Natural killer cell (primary cell): ENCODE results near the gene PLCB4. TPM values are rescaled to one million over a fixed set of nuclear protein-coding genes. Genes with fewer than 3 reads are reported as not detected.

ENCODE experiments used
- ATAC-seq, 3 donors: fragments of 150-1000 bp in 2 of 3; fragments of 200-7000 bp in 1 of 3; cut with Tn5 transposase; 1 replicate in 1 of 3; 2 replicates in 2 of 3; pipeline ENCODE4 v1.10.0; 2021; ENCODE audit warnings: mild to moderate bottlenecking in 2 of 3, moderate library complexity in 2 of 3
- DNase-seq, 2 donors: peaks; one replicate each; pipeline versions ENCODE4 v3.0.0 to v3.0.0-alpha.2; 2013 to 2021; ENCODE audit warnings: mixed read lengths in 1 of 2
- H3K27ac ChIP-seq: one replicate; pipeline ENCODE4 v1.5.1; 2013; ENCODE audit warnings: mild to moderate bottlenecking, low read length
- H3K27me3 ChIP-seq: one replicate; pipeline ENCODE4 v1.6.1; 2013; ENCODE audit warnings: low read length; ENCODE audit not compliant: control insufficient read depth, insufficient read depth
- H3K36me3 ChIP-seq: one replicate; pipeline ENCODE4 v1.6.1; 2013; ENCODE audit warnings: low read length; ENCODE audit not compliant: control insufficient read depth, insufficient read depth
- H3K4me1 ChIP-seq: one replicate; pipeline ENCODE4 v1.6.1; 2013; ENCODE audit warnings: low read length; ENCODE audit not compliant: control insufficient read depth, insufficient read depth
- H3K4me3 ChIP-seq: one replicate; pipeline ENCODE4 v1.5.1; 2013; ENCODE audit warnings: low read length
- H3K9me3 ChIP-seq: one replicate; pipeline ENCODE4 v1.6.1; 2013; ENCODE audit warnings: low read length; ENCODE audit not compliant: control insufficient read depth, insufficient read depth
- H3K27ac Mint-ChIP-seq, 2 donors: one replicate each; pipeline ENCODE4 v1.8.0; 2022; ENCODE audit warnings: mild to moderate bottlenecking in 2 of 2, mixed read lengths in 2 of 2, moderate library complexity in 1 of 2
- H3K27me3 Mint-ChIP-seq, 2 donors: one replicate each; pipeline ENCODE4 v1.8.0; 2022; ENCODE audit warnings: low read depth in 2 of 2, mixed read lengths in 2 of 2
- H3K36me3 Mint-ChIP-seq: one replicate; pipeline ENCODE4 v1.8.0; 2022; ENCODE audit warnings: mixed read lengths
- H3K4me1 Mint-ChIP-seq, 2 donors: one replicate each; pipeline ENCODE4 v1.8.0; 2022; ENCODE audit warnings: mixed read lengths in 2 of 2
- H3K4me3 Mint-ChIP-seq: one replicate; pipeline ENCODE4 v1.8.0; 2022; ENCODE audit warnings: mild to moderate bottlenecking, moderate library complexity, mixed read lengths
- H3K9me3 Mint-ChIP-seq, 2 donors: one replicate each; pipeline ENCODE4 v1.8.0; 2022; ENCODE audit warnings: mixed read lengths in 2 of 2
- WGBS: methylation state at CpG from one replicate; pipeline ENCODE4 v1.1.7; 2013; ENCODE audit warnings: missing lambda C conversion rate; ENCODE audit not compliant: insufficient coverage; 5-methylcytosine and 5-hydroxymethylcytosine counted together
- intact Hi-C: fragments of 100-400 bp; cut with micrococcal nuclease; formaldehyde crosslinking; loops from one replicate; pipeline ENCODE4 v1.14.2; 2022
- total RNA-seq, 4 donors: library from RNA; stranded (reverse); fragments of 120-200 nt in 1 of 4; gene quantifications; one replicate each; pipeline versions ENCODE4 v1.2.3 to v1.2.4, GENCODE V29; 2013 to 2022
- TF ChIP-seq, protein P1 (sequence below): fragments of 200-600 bp; IDR thresholded peaks from one replicate; pipeline ENCODE4 v1.8.0; 2022; ENCODE audit warnings: antibody characterized with exemption

PLCB4 gene
- total RNA-seq, 3 donors from 2014 or later (not counting 1 experiment from before 2014, with no cell fraction given): 0.05 to 0.40 TPM; not detected in 1

DNA sequence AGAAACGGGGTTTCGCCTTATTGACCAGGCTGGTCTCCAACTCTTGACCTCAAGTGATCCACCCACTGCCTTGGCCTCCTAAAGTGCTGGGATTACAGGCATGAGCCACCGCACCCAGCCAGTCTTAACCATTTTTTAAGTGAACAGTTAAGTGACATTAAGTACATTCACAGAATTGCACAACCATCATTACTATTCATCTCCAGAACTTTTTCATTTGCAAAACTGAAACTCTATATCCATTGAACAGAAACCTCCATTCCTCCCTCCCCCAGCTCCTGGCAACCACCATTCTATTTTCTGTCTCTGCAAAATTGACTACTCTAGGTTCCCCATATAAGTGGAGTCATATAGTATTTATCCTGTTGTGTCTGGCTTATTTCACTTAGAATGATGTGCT lies 59.7 kb downstream of the PLCB4 start:
- H3K27ac ChIP-seq: no peak overlapping the region
- Mint-ChIP-seq H3K27me3 (no peaks in the 10 kb centered on the region), H3K4me1 (no peaks in the 10 kb centered on the region), H3K9me3 (peaks cover 2 to 9% of the 10 kb centered on the region in 2 donors), H3K27ac (no peak overlapping the region), H3K4me3 (no peak overlapping the region), H3K36me3 (no peaks in the 10 kb centered on the region)
- H3K27me3 ChIP-seq: no peaks in the 10 kb centered on the region
- intact Hi-C loops: no loop called here
- H3K9me3 ChIP-seq: no peaks in the 10 kb centered on the region
- no peak overlapping the region for H3K4me3 ChIP-seq
- ATAC-seq (no peak), DNase-seq (no peak)
- H3K36me3 ChIP-seq: no peaks in the 10 kb centered on the region
- no peaks in the 10 kb centered on the region for H3K4me1 ChIP-seq
- WGBS: 94% methylated on average over 3 of the region's 3 CpGs
- TF ChIP-seq, protein P1, sequence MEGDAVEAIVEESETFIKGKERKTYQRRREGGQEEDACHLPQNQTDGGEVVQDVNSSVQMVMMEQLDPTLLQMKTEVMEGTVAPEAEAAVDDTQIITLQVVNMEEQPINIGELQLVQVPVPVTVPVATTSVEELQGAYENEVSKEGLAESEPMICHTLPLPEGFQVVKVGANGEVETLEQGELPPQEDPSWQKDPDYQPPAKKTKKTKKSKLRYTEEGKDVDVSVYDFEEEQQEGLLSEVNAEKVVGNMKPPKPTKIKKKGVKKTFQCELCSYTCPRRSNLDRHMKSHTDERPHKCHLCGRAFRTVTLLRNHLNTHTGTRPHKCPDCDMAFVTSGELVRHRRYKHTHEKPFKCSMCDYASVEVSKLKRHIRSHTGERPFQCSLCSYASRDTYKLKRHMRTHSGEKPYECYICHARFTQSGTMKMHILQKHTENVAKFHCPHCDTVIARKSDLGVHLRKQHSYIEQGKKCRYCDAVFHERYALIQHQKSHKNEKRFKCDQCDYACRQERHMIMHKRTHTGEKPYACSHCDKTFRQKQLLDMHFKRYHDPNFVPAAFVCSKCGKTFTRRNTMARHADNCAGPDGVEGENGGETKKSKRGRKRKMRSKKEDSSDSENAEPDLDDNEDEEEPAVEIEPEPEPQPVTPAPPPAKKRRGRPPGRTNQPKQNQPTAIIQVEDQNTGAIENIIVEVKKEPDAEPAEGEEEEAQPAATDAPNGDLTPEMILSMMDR: no peak

DNA sequence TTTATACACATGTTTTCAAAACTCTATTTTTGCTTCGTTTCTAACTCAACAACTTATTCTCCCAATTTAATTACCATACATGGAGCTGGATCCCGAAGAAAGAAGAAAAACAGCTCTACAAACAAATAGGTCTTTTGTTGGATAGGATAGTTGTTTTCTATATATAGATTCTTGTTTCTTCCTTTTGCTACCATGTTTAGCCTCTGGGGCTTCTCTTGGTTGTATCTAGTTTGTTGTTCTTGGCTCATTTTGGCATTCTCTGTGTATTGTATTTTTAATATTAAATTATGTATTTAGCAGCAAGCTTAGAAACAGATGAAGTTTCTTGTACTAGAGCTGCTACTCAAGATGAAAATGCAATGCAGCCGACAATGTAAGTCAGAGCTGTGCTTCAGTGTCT lies 60.9 kb downstream of the PLCB4 start:
- ATAC-seq (no peak), DNase-seq (no peak)
- intact Hi-C loops: no loop called here
- H3K9me3 ChIP-seq: no peaks in the 10 kb centered on the region
- H3K27me3 ChIP-seq: no peaks in the 10 kb centered on the region
- no peaks in the 10 kb centered on the region for H3K27me3 Mint-ChIP-seq
- H3K4me3 Mint-ChIP-seq: no peak overlapping the region
- H3K4me3 ChIP-seq: no peak overlapping the region
- H3K9me3 Mint-ChIP-seq: peaks cover 2 to 9% of the 10 kb centered on the region in 2 donors
- TF ChIP-seq, protein P1: no peak
- no peaks in the 10 kb centered on the region for H3K4me1 ChIP-seq
- WGBS: 87% methylated on average over 2 of the region's 3 CpGs
- H3K4me1 Mint-ChIP-seq: no peaks in the 10 kb centered on the region
- H3K27ac ChIP-seq: no peak overlapping the region
- no peak overlapping the region for H3K27ac Mint-ChIP-seq
- H3K36me3 Mint-ChIP-seq: no peaks in the 10 kb centered on the region
- no peaks in the 10 kb centered on the region for H3K36me3 ChIP-seq

DNA sequence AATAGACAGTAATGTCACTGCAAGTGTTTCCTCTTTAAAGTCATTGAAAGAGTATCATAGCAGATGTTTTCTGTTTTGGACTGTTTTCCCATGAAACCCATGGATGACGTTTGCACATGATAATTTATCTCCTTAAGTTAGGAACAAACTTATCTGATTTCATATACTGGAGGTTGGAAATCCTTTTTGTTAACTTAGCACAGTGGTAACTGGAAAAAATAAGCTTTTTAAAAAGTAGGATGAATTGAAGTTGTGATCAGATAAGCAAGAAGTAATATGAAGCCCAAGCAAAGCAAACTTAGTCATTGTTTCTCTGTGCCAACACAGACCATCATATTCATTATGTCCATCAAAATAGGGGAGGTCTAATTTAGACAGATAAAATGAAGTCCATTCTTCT lies 61.6 kb downstream of the PLCB4 start:
- Mint-ChIP-seq H3K4me3 (no peak overlapping the region), H3K27me3 (no peaks in the 10 kb centered on the region), H3K4me1 (no peaks in the 10 kb centered on the region), H3K27ac (no peak overlapping the region), H3K36me3 (no peaks in the 10 kb centered on the region), H3K9me3 (peaks cover 2 to 9% of the 10 kb centered on the region in 2 donors)
- Histone ChIP-seq H3K27me3 (no peaks in the 10 kb centered on the region), H3K4me1 (no peaks in the 10 kb centered on the region), H3K9me3 (no peaks in the 10 kb centered on the region), H3K4me3 (no peak overlapping the region), H3K27ac (no peak overlapping the region), H3K36me3 (no peaks in the 10 kb centered on the region)
- DNase-seq: no peak
- TF ChIP-seq, protein P1: no peak
- WGBS: no CpG with 5 or more reads among the region's 1 CpG
- intact Hi-C loops: no loop called here
- no peak for ATAC-seq

DNA sequence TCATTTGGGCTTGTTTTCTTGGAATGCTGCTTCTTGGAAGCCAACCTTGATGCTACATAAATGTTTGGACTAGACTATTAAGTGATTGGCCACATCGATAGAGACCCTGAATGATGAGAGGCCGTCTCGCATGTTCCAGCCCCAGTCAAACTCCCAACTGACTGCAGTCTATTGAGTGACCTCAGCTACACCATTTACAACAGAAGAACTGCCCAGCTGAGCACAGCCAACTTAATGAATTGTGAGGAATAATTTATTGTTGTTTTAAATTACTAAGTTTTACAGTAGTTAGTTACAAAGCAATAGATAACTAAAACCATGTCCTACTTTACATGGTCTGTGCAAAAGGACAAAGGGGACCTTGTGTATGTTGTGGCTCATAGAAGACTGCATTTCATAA lies 63.0 kb downstream of the PLCB4 start:
- Histone ChIP-seq H3K27me3 (no peaks in the 10 kb centered on the region), H3K4me1 (no peaks in the 10 kb centered on the region), H3K9me3 (no peaks in the 10 kb centered on the region), H3K27ac (no peak overlapping the region), H3K36me3 (no peaks in the 10 kb centered on the region), H3K4me3 (no peak overlapping the region)
- DNase-seq: no peak
- H3K27ac Mint-ChIP-seq: no peak overlapping the region
- no peaks in the 10 kb centered on the region for H3K36me3 Mint-ChIP-seq
- H3K9me3 Mint-ChIP-seq: peaks cover 2 to 10% of the 10 kb centered on the region in 2 donors
- no peaks in the 10 kb centered on the region for H3K27me3 Mint-ChIP-seq
- TF ChIP-seq, protein P1: no peak
- H3K4me3 Mint-ChIP-seq: no peak overlapping the region
- intact Hi-C loops: no loop called here
- 94% methylated on average over 2 of the region's 3 CpGs for WGBS
- ATAC-seq: no peak
- H3K4me1 Mint-ChIP-seq: no peaks in the 10 kb centered on the region
